Fibroblast of gingiva (primary cell): Measurements from ENCODE around the gene RSPH3.

Experiments used
- DNase-seq: peaks from one replicate; pipeline ENCODE4 v3.0.0-alpha.2; 2011; ENCODE audit warnings: low read depth

The RSPH3 gene

GRCh38 chr6:158933079-158933595 lies 66.9 kb downstream of the RSPH3 start:
- DNase-seq = no peak

GRCh38 chr6:158928068-158928467 lies 71.9 kb downstream of the RSPH3 start:
- DNase-seq = no peak

GRCh38 chr6:158926414-158926813 lies 73.6 kb downstream of the RSPH3 start:
- no peak for DNase-seq

- DNase-seq = no peak
Observed at GRCh38 chr6:158924499-158925455, 75.2 kb downstream of the RSPH3 start.

GRCh38 chr6:158923805-158924498 lies 76.0 kb downstream of the RSPH3 start:
- DNase-seq = no peak
